ENCODE measurements around the gene NUDT5.

- TF ChIP-seq POLR2AphosphoS5 (IDR thresholded peaks at IDR 0.05; ENCODE audit: low read depth, low read length), result no peak
- no peak for TF ChIP-seq FOSL2 (IDR thresholded peaks at IDR 0.05; ENCODE audit: borderline replicate concordance, low read depth)
- TF ChIP-seq RFX5 (IDR thresholded peaks at IDR 0.05; ENCODE audit: low read length), result no peak
- TF ChIP-seq CTCF (IDR thresholded peaks at IDR 0.05), result no peak
- no peak for TF ChIP-seq RAD21 (IDR thresholded peaks at IDR 0.05; ENCODE audit: low read length)
- TF ChIP-seq SIN3A (IDR thresholded peaks at IDR 0.05; ENCODE audit: borderline replicate concordance, low read depth, low read length), result no peak
- TF ChIP-seq SMC3 (IDR thresholded peaks at IDR 0.05; ENCODE audit: low read depth, low read length), result no peak
- no peak for TF ChIP-seq USF1 (IDR thresholded peaks at IDR 0.05; ENCODE audit: borderline replicate concordance, low read depth)
- no peak for TF ChIP-seq EZH2phosphoT487 (IDR thresholded peaks at IDR 0.05; ENCODE audit: borderline replicate concordance, low read depth)
- TF ChIP-seq ZBTB33 (IDR thresholded peaks at IDR 0.05; ENCODE audit: borderline replicate concordance, low read depth), result no peak
Observed at GRCh38 chr10:12194752-12195271, 879 bp downstream of the NUDT5 start.
